GM21717 (cell line): ENCODE measurements around the gene OR51A4.
"Not testable (repeated sequence)": the region's sequence is repeated elsewhere in the genome, so short reads cannot be mapped to it uniquely, and the experiment has no call there.

Experiments
- ATAC-seq: cut with Tn5 transposase; IDR thresholded peaks from one replicate; pipeline ENCODE4 v1.9.1; 2021; ENCODE audit warnings: mild to moderate bottlenecking, moderate library complexity; ENCODE audit not compliant: unreplicated experiment

Gene OR51A4, protein sequence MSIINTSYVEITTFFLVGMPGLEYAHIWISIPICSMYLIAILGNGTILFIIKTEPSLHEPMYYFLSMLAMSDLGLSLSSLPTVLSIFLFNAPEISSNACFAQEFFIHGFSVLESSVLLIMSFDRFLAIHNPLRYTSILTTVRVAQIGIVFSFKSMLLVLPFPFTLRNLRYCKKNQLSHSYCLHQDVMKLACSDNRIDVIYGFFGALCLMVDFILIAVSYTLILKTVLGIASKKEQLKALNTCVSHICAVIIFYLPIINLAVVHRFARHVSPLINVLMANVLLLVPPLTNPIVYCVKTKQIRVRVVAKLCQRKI

DNA sequence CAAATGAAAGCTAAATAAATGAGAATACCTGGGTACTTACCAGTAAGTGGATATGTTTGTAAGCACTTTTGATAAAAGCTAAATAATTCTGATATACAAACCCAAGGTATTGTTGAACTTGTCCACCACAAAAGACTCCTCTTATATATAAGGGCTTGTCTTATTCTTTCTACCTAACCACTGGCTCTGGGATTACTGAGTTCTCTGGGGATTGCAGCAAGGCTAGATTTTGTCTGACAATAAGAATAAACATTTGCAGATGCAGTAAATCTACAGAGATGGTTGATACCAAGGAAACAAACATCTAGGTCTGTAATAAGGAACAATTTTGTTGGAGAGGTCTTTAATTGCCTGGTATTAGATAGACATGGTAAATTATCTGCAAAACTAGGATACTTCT, at the start of gene OR51A4:
Gene OR51A4 (minus strand): TSS at position 101 of the 400 bp plus-strand sequence. CDS start 505 bp downstream, outside the sequence.
- no peak for ATAC-seq

DNA sequence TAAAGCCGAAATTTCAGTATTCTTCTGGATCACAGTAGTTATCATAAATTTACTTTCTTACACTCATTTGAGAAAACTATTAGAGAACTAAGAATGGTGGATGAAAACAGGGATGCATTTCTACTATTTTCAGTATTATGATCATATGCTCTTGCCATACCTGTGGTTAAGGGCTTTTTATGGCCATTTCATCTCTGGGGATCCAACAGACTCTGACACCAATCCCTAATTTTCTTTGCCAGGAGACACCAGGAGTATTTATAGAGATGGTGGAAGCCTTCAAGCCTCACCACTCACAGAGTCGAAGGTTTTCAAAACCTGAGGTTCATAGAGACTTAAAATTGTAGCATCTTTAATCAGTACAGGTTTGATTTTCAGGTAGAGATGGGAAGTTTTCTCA, 47.1 kb upstream of the OR51A4 start, which contains the start of gene OR51L1:
Gene OR51L1 (plus strand): TSS at position 301 of the 400 bp plus-strand sequence. CDS start 4,132 bp downstream, outside the sequence.
- ATAC-seq: no peak

DNA sequence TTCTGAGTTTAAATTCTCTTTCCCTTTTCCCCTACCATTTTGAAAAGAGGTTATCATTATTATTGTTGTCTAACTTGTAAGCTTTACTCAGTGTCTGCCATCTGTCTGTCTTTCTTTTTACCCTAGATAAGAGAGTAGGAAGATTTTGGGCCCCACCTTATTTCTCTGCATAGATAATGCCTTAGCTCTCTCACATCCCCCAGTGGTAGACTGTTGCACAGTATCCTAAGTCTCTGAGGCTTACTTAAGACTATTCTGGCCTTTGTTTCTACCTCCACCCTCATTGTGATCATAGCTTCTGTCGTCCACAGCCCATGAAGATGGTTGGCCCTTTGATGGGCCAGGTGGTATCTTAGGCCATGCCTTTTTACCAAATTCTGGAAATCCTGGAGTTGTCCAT, 43.7 kb upstream of the OR51A4 start:
- no peak for ATAC-seq

DNA sequence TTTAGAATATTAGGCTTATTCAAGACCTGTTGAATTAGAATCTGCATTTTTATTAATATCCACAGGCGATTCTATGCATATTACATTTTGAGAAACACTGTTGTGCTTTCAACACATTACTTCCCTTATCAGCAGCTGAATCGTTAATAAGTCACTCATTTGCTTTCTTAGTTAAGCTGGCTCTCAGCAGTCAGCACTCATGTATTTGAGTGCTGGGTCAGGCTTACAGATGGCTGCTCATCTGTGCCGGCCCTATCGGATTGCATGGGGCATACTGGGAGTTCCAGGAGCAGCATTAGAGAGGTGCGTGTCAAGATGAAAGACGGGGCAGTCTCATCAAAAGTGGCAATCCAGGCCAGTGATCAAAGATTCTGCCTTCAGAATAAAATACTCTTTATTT, 36.4 kb upstream of the OR51A4 start:
- ATAC-seq: no peak

DNA sequence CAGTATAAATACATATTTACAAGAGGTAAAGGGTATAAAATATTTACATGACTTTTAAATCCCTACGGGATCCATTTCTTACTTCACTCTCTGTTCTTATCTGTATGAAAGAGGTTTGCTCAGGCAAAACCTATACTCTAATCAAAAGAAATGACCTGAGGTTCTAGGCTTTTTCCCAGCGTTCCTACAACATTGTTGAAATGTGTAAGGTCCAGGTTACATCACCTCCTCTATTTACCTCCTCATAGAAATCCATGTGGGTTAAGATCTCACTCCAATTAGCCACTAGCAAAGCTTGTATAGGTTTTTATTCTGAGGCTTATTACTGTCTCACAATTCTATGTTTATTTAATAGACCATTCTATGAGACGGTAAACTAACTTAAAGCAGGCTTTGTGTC, 35.3 kb upstream of the OR51A4 start:
- no peak for ATAC-seq

DNA sequence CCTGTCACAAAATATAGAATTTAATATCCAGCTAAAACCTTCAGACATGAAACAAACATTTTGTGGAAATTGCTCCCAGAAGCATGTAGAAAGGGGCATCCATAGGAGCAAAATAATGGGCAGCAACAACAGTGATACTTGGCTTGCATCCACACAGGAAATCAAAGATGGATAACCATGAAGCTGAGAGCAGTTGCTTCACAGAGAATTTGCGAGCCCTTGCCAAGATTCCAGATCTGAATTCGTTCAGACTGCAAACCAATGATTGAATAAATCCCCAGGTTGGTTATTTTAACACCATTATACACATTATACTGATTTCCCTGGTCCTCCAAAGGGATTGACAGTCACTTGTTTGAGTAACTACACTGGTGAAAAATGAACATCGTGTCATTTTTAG, 31.6 kb upstream of the OR51A4 start:
- no peak for ATAC-seq

DNA sequence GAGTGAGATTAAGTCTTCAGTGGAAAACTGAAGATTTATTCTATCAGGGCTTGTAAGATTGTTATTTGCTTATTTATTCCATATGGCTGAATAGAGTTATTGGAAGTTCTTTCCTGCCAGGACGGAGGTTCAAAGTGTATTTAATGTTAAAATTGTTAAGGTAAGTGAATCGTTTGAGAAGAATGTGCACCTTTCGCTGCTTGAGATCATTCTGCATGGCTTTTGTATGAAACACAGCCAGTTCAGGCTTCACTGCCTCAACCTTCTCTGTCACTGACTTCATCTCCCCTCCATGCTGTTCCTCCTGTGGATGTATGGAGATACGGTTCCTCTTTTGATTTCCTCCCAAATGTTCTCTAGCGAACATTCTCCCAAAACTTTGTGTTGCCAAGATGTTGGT, 28.0 kb upstream of the OR51A4 start:
- ATAC-seq: no peak

DNA sequence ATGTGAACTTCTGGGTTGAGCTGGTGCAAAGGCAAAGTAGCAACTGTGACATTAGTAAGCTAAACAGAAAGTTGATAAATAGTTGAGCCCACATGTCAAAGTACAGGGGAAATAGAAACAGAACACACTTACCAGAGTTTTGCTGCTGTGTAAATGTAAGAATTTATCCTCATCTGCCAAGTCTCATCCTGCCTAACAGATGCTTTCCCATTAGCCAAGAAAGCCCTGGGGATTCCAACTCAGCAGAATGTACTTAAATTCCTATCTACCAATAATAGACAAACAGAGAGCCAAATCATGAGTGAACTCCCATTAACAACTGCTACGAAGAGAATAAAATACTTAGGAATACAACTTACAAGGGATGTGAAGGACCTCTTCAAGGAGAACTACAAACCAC, 15.4 kb upstream of the OR51A4 start:
- no peak for ATAC-seq

DNA sequence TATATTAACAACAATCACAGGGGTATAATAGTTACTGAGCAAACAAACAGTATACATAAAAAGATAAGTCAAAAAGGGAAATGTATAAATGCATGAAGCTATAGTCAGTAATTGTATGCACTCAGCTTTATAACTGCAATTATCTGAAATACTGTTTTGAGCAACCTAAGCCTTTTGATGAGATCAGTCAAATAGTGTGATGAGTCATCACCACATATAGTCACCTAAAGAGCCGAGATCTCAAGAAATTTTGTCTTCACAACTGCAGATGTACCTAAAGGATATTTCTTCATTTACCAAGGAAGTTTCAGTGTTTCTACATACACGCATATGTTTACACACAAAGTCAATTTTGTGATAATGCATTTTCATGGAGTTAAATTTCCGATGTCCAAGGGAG, 13.5 kb upstream of the OR51A4 start:
- no peak for ATAC-seq

DNA sequence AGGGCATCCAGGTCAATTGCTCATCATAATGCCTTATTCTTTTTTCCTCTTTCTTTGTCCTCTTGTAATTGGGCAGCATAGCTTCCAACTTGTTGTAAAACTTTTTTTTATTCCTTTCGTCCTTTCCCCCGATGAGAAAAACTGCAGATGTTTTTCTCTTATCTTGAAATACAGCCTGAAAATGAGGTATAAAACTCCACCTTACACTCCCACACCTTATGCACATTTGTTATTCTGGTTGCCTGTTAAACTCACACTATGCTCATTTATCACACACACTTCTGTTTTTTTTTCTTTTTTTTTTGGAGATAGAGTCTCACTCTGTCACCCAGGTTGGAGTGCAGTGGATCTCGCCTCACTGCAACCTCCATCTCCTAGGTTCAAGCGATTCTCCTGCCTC, 10.0 kb upstream of the OR51A4 start:
- no peak for ATAC-seq

DNA sequence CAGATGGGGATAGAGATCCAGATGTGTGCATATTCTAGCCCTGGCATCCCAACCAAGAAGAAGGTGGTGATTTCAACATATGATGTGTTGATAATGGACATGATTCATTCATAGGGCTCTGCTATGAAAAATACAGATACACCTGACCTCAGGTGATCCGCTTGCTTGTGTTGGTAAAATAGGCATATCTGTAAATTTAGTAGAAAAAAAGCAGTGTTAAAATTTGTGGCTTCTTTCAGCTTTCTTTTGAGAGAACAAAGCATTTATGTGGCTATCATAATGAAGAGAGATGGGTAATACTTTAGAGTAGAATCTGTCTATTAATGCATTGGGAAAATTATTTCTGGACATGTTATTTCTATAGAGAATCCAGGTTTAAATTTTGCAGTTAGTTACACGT, 8.2 kb upstream of the OR51A4 start, which contains the start of gene OR51A2:
Gene OR51A2 (minus strand): TSS at position 101 of the 400 bp plus-strand sequence. CDS start 0 bp downstream, at position 101.
- not testable (repeated sequence) for ATAC-seq

DNA sequence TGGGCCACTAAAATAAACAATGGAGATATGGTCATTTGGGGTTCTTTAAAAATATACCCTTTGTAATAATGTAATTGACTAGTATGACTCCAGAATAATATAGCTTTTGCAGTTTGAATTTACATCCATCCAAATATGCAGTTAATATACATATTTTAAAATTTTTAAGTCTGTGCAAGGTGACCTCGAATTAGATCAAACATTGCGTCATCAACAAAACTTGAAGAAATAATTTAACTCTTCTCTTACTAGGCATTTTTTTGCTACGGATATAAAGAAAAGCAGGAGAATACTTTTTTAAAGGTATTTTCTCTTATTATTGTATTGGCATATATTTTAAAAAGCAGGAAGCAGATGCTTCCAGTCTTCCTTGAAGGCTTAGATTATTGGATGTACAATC, 10.7 kb downstream of the OR51A4 start:
- ATAC-seq: no peak

DNA sequence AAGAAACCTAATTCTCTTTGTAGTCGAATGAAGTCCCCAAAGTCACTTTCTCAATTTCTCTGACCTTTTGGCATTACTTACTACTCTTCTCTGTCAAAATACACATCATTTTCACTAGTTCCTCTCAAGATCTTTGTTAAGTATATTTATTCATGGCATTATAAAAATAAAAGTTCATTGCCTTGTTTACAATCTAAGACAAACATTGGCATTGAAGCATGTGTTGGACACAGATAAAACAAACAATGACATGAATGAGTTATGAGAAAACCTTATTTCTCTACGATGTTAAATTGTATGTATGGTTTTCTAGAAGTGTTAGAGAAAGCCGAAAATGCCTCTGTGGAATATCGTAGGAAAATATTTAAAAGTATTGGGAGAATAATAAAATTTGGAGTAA, 14.7 kb downstream of the OR51A4 start:
- ATAC-seq: no peak

DNA sequence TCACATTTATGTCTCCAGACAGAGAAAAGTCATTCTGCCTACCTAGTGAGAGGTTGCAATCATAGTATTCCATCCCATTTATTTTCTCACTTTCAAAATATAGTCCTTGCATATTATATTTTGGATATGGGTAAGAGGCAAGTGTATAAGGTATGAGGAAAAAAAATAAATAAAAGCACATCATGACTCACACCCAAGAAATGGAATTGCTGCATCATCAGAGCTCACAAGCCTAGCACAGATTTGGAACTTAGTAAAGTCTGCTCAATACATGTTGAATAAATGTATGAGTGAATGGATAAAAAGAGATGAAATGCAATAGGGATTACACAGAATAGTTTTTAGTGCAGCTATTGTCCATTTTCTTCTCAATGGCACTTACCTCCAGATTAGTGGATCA, 20.8 kb downstream of the OR51A4 start:
- ATAC-seq: no peak

DNA sequence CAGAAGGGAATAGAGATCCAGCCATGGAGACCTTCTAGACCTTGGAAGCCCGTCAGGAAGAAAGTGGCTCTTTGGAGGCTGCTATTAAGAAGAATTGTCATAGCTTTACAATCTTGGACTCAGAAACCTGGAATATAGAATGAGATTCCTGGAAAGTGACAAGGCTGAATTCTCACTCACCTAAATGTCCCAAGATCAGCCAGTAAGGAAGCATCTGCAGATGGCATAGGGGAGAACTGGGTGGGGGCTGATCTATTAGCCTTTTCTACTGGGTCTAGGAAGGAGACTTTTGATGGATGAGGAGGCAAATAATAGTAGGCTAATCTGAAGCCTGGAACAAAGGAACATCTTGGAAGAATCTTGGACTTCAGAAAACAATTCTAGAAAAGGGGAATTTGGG, 23.2 kb downstream of the OR51A4 start, which contains the start of gene OR51G1:
Gene OR51G1 (minus strand): TSS at position 101 of the 400 bp plus-strand sequence. CDS start 0 bp downstream, at position 101.
- no peak for ATAC-seq

DNA sequence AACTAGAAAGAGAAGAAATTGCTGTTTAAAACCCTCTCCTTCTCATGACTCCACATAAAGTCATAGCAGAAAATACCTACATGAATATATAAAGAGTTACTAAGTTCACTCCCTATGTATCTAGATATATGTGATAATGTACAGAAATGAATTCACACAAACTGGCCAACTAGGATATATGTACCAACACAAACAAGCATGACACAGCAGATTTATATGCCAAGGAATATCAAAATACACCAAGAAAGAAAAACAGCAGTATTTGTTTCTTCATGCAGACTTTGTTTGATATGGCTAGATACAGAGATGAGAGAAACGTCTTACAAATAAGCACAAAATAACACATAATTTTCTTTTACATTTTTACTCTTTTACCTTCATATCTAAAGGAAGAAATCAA, 25.1 kb downstream of the OR51A4 start:
- ATAC-seq: no peak

DNA sequence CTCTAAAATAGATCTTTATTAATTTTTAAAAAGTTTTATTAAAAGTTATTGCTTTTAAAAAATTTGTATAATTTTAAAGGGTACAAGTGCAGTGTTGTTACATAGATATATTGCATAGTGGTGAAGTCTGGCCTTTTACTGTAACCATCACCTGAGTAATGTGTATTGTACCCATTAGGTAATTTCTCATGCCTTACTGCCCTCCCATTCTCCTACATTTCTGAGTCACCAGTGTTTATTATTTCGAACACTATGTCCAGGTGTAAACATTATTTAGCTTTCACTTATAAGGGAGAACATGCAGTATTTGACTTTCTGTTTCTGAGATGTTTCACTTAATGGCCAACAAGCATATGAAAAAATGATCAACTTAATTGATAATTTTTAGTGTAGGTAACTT, 25.6 kb downstream of the OR51A4 start:
- no peak for ATAC-seq

DNA sequence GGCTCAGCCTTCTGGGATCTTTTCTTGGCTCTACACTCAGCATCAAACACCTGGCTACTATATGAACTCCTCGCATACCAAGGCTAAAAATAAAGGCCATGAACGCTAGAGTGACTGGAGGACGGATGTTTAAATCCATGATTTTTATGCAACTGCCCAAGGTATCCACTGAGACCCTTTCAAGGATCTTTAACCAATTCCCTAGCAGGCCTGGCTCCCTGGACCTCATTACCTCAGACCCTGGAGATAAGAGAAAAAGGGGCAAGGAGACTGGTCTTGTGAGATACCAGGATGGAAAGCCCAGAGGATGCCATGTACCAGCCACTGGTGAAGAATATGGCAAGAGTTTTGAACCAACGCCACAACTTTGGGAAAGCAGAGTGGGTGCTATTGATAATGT, 28.2 kb downstream of the OR51A4 start, which contains the start of gene OR51G2:
Gene OR51G2 (minus strand): TSS at position 101 of the 400 bp plus-strand sequence. CDS start 3,687 bp downstream, outside the sequence.
- ATAC-seq: no peak

DNA sequence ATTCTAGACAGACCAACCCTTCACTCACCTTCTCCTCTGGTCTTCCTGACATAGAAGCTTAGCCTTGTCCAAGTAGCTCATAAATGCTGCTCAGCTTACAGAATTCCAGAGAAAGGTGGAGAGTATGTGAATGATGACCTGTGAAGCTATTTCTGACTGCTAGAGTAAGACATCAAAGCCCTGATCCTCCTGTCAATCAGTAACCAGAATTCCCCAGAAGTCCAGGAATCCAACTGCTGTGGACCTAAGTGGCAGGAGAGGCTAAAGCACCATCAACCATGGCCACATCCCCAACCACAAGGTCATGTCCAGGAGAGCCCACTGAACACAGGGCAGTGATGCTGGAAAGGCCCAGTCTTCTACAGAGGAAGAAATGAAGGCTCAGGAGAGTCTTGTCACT, 30.8 kb downstream of the OR51A4 start:
- no peak for ATAC-seq

DNA sequence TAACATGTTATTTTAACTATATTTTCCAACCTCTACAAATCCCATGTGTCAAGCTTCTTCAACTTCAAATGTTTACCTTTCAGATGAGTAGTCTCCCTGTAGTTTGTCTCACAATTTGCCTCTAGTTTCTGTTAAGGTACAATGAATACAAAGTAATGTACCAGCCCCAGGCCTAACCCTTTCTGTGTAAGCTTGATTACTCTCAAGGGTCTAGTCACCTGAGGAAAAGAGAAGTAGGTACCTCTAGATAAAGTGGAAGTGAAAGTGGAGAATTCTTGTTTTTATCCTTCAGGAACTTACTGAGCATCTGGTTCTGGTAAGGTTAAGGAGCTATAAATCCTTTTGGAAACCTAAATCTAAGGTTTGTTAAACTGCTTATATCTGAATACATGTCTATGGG, 43.9 kb downstream of the OR51A4 start, which contains the start of gene OR51A7:
Gene OR51A7 (plus strand): TSS at position 300 of the 400 bp plus-strand sequence. CDS start 3,587 bp downstream, outside the sequence.
- no peak for ATAC-seq
